ENCODE results near the gene EXOSC6.

DNA sequence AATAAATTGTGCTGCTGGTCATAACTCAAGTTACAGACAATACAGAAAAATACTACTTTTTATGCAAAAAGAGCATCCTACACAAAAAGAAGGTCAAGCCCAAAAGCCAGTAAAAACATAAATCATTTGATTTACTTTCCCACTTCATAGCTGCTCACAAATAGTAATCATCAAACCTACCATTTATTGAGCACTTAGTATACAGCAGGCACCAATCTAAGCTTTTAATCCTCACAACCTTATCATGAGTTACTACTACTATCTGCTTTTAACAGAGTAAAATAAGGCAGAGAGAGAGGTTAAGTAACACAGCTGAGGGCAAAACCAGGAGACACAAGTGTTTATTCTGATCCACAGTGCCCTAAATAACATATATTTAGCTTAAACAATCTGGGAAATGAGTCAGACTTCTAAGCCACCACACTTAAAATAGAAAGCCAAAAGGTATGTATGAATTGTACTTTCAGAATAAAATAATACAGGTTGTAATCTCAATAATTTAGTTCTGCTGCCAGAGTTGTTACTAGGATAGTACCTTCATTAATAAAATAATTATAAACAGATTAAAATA is 39.3 kb upstream of the EXOSC6 start:
- TF ChIP-seq FOXP2 (optimal IDR thresholded peaks at IDR 0.05; ENCODE audit: borderline replicate concordance, extremely low read depth, extremely low read length, insufficient read depth) (no peak), POLR2AphosphoS5 (IDR thresholded peaks at IDR 0.05; ENCODE audit: low read depth, low read length) (no peak), SIN3A (IDR thresholded peaks at IDR 0.05; ENCODE audit: borderline replicate concordance, insufficient read depth, low read length) (no peak)
